GM12878 (cell line): ENCODE data around the gene PDLIM4. TPM values are rescaled to one million over a fixed set of nuclear protein-coding genes. Genes with fewer than 3 reads are reported as not detected.

Source experiments
- ATAC-seq: fragments of 200-7000 bp; cut with Tn5 transposase; 3 replicates; pipeline ENCODE4 v1.9.1; 2020; ENCODE audit warnings: mild to moderate bottlenecking, moderate library complexity
- BruUV-seq: library from RNA; stranded (reverse); fragments of 400-500 nt; replicated peaks from 2 replicates; lab custom pipeline; 2021; lab: Mats Ljungman, UMichigan
- CTCF ChIA-PET: fragments of 300-600 bp; sonication (Branson Sonifier 250); formaldehyde crosslinking; extraction: SDS; loops from one replicate; lab custom pipeline; 2021; ENCODE audit warnings: inconsistent platforms; lab: Yijun Ruan, JAX
- POLR2A ChIA-PET: fragments of 350-600 bp; formaldehyde crosslinking; extraction: SDS; loops from one replicate; lab custom pipeline; 2021; ENCODE audit warnings: inconsistent platforms; lab: Charles Lee
- RAD21 ChIA-PET: fragments of 300-600 bp; sonication (Branson Sonifier 250); formaldehyde crosslinking; loops from one replicate; lab custom pipeline; 2023; ENCODE audit warnings: antibody characterized with exemption; ENCODE audit not compliant: unreplicated experiment; lab: Charles Lee
- SMC1A ChIA-PET: fragments of 300-600 bp; sonication (Branson Sonifier 250); formaldehyde crosslinking; loops from one replicate; lab custom pipeline; 2023; ENCODE audit not compliant: unreplicated experiment, uncharacterized antibody; lab: Charles Lee
- DNase-seq: peaks from one replicate; pipeline ENCODE4 v3.0.0-alpha.2; 2011; ENCODE audit warnings: low read depth, low spot score
- FAIRE-seq: peaks from 3 replicates; lab custom pipeline; 2011; peaks lifted over from hg19 to GRCh38; lab: Jason Lieb, UNC
- H2AFZ ChIP-seq: 2 replicates; pipeline ENCODE4 v1.6.0; 2011; ENCODE audit warnings: low read depth, low read length, control low read depth; ENCODE audit not compliant: control insufficient read depth
- H3K27ac ChIP-seq: 2 replicates; pipeline ENCODE4 v1.5.1; 2011; ENCODE audit warnings: control low read depth; ENCODE audit not compliant: control insufficient read depth, insufficient read depth
- H3K27me3 ChIP-seq, 2 experiments: replicated peaks in 1 of 2; 2 replicates each; pipeline versions ENCODE4 v1.6.0 to v1.6.1; 2011; ENCODE audit warnings: low read length in 1 of 2; ENCODE audit not compliant: control insufficient read depth in 2 of 2, insufficient read depth in 2 of 2
- H3K36me3 ChIP-seq, 2 experiments: 2 replicates each; pipeline ENCODE4 v1.5.1; 2011; ENCODE audit warnings: low read length in 1 of 2; ENCODE audit not compliant: control insufficient read depth in 2 of 2, insufficient read depth in 2 of 2
- H3K4me1 ChIP-seq: 2 replicates; pipeline ENCODE4 v1.6.1; 2011; ENCODE audit warnings: mild to moderate bottlenecking, low read length, moderate library complexity, mixed read lengths; ENCODE audit not compliant: control insufficient read depth, insufficient read depth
- H3K4me2 ChIP-seq: 2 replicates; pipeline ENCODE4 v1.6.0; 2011; ENCODE audit warnings: control low read depth; ENCODE audit not compliant: control insufficient read depth, insufficient read depth
- H3K4me3 ChIP-seq: fragments of 200-600 bp; sonication (generic); 2 replicates; pipeline ENCODE4 v1.5.1; 2016
- H3K79me2 ChIP-seq: 2 replicates; pipeline ENCODE4 v1.6.0; 2011; ENCODE audit warnings: low read length; ENCODE audit not compliant: control insufficient read depth, insufficient read depth
- H3K9ac ChIP-seq: 2 replicates; pipeline ENCODE4 v1.8.0; 2011; ENCODE audit warnings: low read length, control low read depth, mixed read lengths; ENCODE audit not compliant: control insufficient read depth, insufficient read depth
- H3K9me3 ChIP-seq: replicated peaks from 3 replicates; pipeline ENCODE4 v1.5.1; 2011; ENCODE audit warnings: mild to moderate bottlenecking, low read length; ENCODE audit not compliant: control insufficient read depth, insufficient read depth
- H4K20me1 ChIP-seq: 2 replicates; pipeline ENCODE4 v1.6.0; 2011; ENCODE audit not compliant: control insufficient read depth, insufficient read depth
- CBX5 ChIP-seq: sonication (generic); IDR thresholded peaks from 2 replicates; pipeline ENCODE4 v1.6.1; 2016; ENCODE audit warnings: low read depth, moderate library complexity, mild to moderate bottlenecking, inconsistent platforms
- DPF2 ChIP-seq: fragments of 450-650 bp; IDR thresholded peaks from 2 replicates; pipeline ENCODE4 v1.6.1; 2017; ENCODE audit warnings: mild to moderate bottlenecking
- ESRRA ChIP-seq: IDR thresholded peaks from 2 replicates; pipeline ENCODE4 v1.6.1; 2012; ENCODE audit warnings: mild to moderate bottlenecking, low read length, improper control_type of control experiment
- HDAC2 ChIP-seq: fragments of 200-600 bp; sonication (generic); IDR thresholded peaks from 2 replicates; pipeline ENCODE4 v1.6.1; 2017
- IRF4 ChIP-seq: IDR thresholded peaks from 2 replicates; pipeline ENCODE4 v1.6.1; 2011; ENCODE audit warnings: low read depth, low read length
- MTA3 ChIP-seq: IDR thresholded peaks from 2 replicates; pipeline ENCODE4 v1.6.1; 2012; ENCODE audit warnings: low read length, inconsistent platforms, borderline replicate concordance
- MYC ChIP-seq: IDR thresholded peaks from 2 replicates; pipeline ENCODE4 v1.6.1; 2011; ENCODE audit warnings: mild to moderate bottlenecking, low read length, moderate library complexity, inconsistent platforms; ENCODE audit not compliant: insufficient read depth, insufficient replicate concordance, insufficient read length, severe bottlenecking
- NFYA ChIP-seq: IDR thresholded peaks from 2 replicates; pipeline ENCODE4 v1.6.1; 2011; ENCODE audit warnings: low read depth, mild to moderate bottlenecking, low read length, improper control_type of control experiment, borderline replicate concordance
- PAX5 ChIP-seq: IDR thresholded peaks from 2 replicates; pipeline ENCODE4 v1.6.1; 2011; ENCODE audit warnings: low read depth, low read length, borderline replicate concordance
- POLR2AphosphoS2 ChIP-seq: IDR thresholded peaks from 2 replicates; pipeline ENCODE4 v1.6.1; 2011; ENCODE audit warnings: low read depth, mild to moderate bottlenecking, low read length, improper control_type of control experiment, moderate library complexity
- SMARCA5 ChIP-seq: fragments of 450-650 bp; IDR thresholded peaks from 2 replicates; pipeline ENCODE4 v1.6.1; 2017; ENCODE audit warnings: mild to moderate bottlenecking
- STAT1 ChIP-seq: fragments of 450-650 bp; conservative IDR thresholded peaks from 2 replicates; pipeline ENCODE4 v1.6.1; 2014; ENCODE audit warnings: antibody characterized with exemption, mild to moderate bottlenecking
- whole genome bisulfite sequencing: methylation state at CpG from one replicate; pipeline ENCODE4 v1.1.6; 2016; ENCODE audit warnings: low lambda C conversion rate; ENCODE audit not compliant: insufficient replicate concordance, insufficient coverage; ENCODE audit errors: missing lambda C conversion rate; 5-methylcytosine and 5-hydroxymethylcytosine counted together
- in situ Hi-C: fragments of 300-500 bp; cut with MboI; formaldehyde crosslinking; loops from 9 replicates; pipeline ENCODE4 v1.14.3; 2018; ENCODE audit warnings: mixed read lengths
- intact Hi-C: fragments of 100-400 bp; cut with micrococcal nuclease; formaldehyde crosslinking; loops from one replicate; pipeline ENCODE4 v1.14.2; 2022; ENCODE audit not compliant: unreplicated experiment
- polyA plus RNA-seq, 11 experiments: library from polyadenylated mRNA; depleted of rRNA in 4 of 11; unstranded in 6 of 11; stranded (reverse) in 5 of 11; fragments of >200 nt; fragmentation: Nextera tagmentation in 4 of 11; fragmentation: Illumina TruSeq in 1 of 11; extraction: Ambion mirVana in 4 of 11; extraction: Trizol in 1 of 11; gene quantifications; 1 replicate in 1 of 11; 2 replicates in 10 of 11; pipeline versions ENCODE4 v1.2.1 to v1.2.3, GENCODE V29; 2011 to 2016; ENCODE audit warnings: inconsistent platforms in 2 of 11, missing spikeins in 2 of 11, low read depth in 1 of 11
- total RNA-seq, 4 experiments: library from RNA; depleted of rRNA in 3 of 4; stranded (reverse); fragments of >200 nt in 3 of 4; fragmentation: Illumina TruSeq in 1 of 4; extraction: Trizol in 1 of 4; gene quantifications; 2 replicates each; pipeline versions ENCODE4 v1.2.1 to v1.2.3, GENCODE V29; 2013 to 2021
- TF ChIP-seq, protein P1 (sequence below): fragments of 450-650 bp; IDR thresholded peaks from 2 replicates; pipeline ENCODE4 v1.6.1; 2014; ENCODE audit warnings: mild to moderate bottlenecking
- TF ChIP-seq, protein P2 (sequence below), 3 experiments: IDR thresholded peaks in 2 of 3; conservative IDR thresholded peaks in 1 of 3; 2 replicates each; pipeline ENCODE4 v1.5.1; 2011; ENCODE audit warnings: low read depth in 3 of 3, low read length in 3 of 3, mild to moderate bottlenecking in 3 of 3, control low read depth in 2 of 3, moderate library complexity in 2 of 3, inconsistent platforms in 1 of 3, mixed read lengths in 1 of 3; ENCODE audit not compliant: control insufficient read depth in 2 of 3, insufficient read depth in 1 of 3; ENCODE audit errors: extremely low read depth in 1 of 3

Gene PDLIM4
- total and polyA plus RNA-seq, 10 of the 15 experiments (the other 5 are each of a cell fraction or from before 2014, with no cell fraction given): 0.13 to 1.7 (median 0.39) TPM; not detected in 3

DNA sequence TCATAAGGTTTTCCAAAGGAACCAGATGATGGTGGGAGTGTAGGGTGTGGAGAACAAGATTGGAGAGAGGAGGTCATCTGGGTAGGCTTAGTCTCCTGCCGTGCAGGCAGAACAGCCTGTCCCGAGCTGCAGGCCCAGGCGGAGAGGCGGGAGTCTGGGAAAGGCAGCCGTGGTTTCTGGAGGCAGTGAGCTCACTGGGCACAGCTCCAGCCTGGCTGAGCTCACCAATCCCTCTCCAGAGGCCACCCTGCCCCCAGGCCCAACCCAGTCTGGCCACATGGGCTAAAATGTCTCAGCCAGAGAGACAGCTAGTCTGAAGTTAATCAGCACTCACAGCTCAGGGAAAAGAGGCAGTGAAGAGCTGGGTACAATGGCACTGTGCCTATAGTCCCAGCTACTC is 42.2 kb upstream of the PDLIM4 start (continued):
- TF ChIP-seq, protein P1, sequence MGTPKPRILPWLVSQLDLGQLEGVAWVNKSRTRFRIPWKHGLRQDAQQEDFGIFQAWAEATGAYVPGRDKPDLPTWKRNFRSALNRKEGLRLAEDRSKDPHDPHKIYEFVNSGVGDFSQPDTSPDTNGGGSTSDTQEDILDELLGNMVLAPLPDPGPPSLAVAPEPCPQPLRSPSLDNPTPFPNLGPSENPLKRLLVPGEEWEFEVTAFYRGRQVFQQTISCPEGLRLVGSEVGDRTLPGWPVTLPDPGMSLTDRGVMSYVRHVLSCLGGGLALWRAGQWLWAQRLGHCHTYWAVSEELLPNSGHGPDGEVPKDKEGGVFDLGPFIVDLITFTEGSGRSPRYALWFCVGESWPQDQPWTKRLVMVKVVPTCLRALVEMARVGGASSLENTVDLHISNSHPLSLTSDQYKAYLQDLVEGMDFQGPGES: no peak
- TF ChIP-seq IRF4: no peak
- no peak for TF ChIP-seq MTA3
- no peak for TF ChIP-seq POLR2AphosphoS2

DNA sequence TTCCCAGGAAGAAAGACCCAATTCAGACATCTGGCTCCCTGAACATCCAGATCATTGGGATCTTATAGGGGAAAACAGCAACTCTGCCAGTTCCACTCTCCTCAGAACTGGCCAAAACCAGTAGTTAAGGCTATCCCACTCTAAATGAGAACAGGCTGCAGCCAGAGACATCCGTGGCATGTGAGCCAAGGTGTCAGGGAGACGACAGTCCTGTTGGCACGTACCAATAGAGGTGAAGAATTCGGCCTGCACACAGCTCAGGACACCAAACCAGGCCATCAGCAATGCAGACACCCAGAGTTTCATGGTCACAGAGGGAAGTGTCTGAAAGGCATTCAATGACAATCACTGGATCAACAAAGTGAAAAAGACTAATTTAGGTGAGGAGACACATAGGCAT is 39.2 kb upstream of the PDLIM4 start:
- CTCF ChIA-PET: interaction anchor here (0.7 to 1.2 kb wide), 2 partner anchors 8 to 13 kb away, joined by 3 read pairs; no protein-coding TSS in a partner anchor
- no peak for ATAC-seq

More for the DNA sequence above, 39.2 kb upstream of the PDLIM4 start:
- DNase-seq: no peak
- in situ Hi-C loops: no loop called here
- WGBS: 69% methylated on average over 4 of the region's 4 CpGs
- RAD21 ChIA-PET: no interaction called here
- Histone ChIP-seq H3K4me3 (no peak overlapping the region), H4K20me1 (no peaks in the 10 kb centered on the region; the same call in 1 of the 2 replicates), H3K79me2 (no peaks in the 10 kb centered on the region), H3K9ac (no peak overlapping the region), H3K4me2 (no peak overlapping the region), H2AFZ (no peak overlapping the region), H3K27me3 (no peaks in the 10 kb centered on the region; a peak in 1 of 4 replicates)
- BruUV-seq: no TSS peak
- FAIRE-seq: no peak
- POLR2A ChIA-PET: no interaction called here
- SMC1A ChIA-PET: interaction anchor here (0.9 to 3.1 kb wide), 2 partner anchors 11 to 17 kb away, joined by 3 to 13 read pairs; no protein-coding TSS in a partner anchor
- TF ChIP-seq, protein P2, sequence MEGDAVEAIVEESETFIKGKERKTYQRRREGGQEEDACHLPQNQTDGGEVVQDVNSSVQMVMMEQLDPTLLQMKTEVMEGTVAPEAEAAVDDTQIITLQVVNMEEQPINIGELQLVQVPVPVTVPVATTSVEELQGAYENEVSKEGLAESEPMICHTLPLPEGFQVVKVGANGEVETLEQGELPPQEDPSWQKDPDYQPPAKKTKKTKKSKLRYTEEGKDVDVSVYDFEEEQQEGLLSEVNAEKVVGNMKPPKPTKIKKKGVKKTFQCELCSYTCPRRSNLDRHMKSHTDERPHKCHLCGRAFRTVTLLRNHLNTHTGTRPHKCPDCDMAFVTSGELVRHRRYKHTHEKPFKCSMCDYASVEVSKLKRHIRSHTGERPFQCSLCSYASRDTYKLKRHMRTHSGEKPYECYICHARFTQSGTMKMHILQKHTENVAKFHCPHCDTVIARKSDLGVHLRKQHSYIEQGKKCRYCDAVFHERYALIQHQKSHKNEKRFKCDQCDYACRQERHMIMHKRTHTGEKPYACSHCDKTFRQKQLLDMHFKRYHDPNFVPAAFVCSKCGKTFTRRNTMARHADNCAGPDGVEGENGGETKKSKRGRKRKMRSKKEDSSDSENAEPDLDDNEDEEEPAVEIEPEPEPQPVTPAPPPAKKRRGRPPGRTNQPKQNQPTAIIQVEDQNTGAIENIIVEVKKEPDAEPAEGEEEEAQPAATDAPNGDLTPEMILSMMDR (IDR thresholded peaks at IDR 0.05 in 2 of 3, conservative IDR thresholded peaks at IDR 0.05 in 1 of 3; ENCODE audit: control insufficient read depth in 2 of 3, extremely low read depth in 1 of 3, insufficient read depth in 1 of 3, low read depth in 3 of 3, low read length in 3 of 3): no peak
- TF ChIP-seq HDAC2 (no peak), ESRRA (no peak), MTA3 (no peak), CBX5 (no peak), STAT1 (no peak), POLR2AphosphoS2 (no peak), NFYA (no peak), PAX5 (no peak), DPF2 (no peak), MYC (no peak), SMARCA5 (no peak)
- TF ChIP-seq, all 136 proteins: peak for 0
- Histone ChIP-seq H3K4me1 (peaks cover 3% of the 10 kb centered on the region), H3K36me3 (no peaks in the 10 kb centered on the region), H3K27ac (no peak overlapping the region), H3K9me3 (no peaks in the 10 kb centered on the region)
- intact Hi-C loops: no loop called here
